K562 (cell line): ENCODE data around the gene NUPR1. TPM values are rescaled to one million over a fixed set of nuclear protein-coding genes. Genes with fewer than 3 reads are reported as not detected.

Experiments used
- ATAC-seq: fragments of 200-7000 bp; cut with Tn5 transposase; 3 replicates; pipeline ENCODE4 v1.9.1; 2020; ENCODE audit warnings: moderate library complexity
- BruUV-seq: library from RNA; stranded (reverse); fragments of 400-500 nt; replicated peaks from 2 replicates; lab custom pipeline; 2021; lab: Mats Ljungman, UMichigan
- CTCF ChIA-PET: fragments of 300-600 bp; formaldehyde crosslinking; extraction: SDS; loops from one replicate; lab custom pipeline; 2021; ENCODE audit warnings: low intra/inter-chr PET ratio; lab: Yijun Ruan, JAX
- POLR2A ChIA-PET: fragments of 300-600, 350-650 bp; sonication (Branson Sonifier 250); formaldehyde crosslinking; extraction: SDS; loops from one replicate; lab custom pipeline; 2021; ENCODE audit warnings: antibody characterized with exemption, inconsistent platforms; lab: Yijun Ruan, JAX
- DNase-seq, 4 experiments: peaks; one replicate each; pipeline versions ENCODE4 v3.0.0 to v3.0.0-alpha.2; 2011 to 2018; ENCODE audit warnings: low spot score in 3 of 4, mixed read lengths in 3 of 4; ENCODE audit errors: extremely low read depth in 1 of 4
- FAIRE-seq: peaks from 2 replicates; lab custom pipeline; 2011; peaks lifted over from hg19 to GRCh38; lab: Jason Lieb, UNC
- H2AFZ ChIP-seq: 2 replicates; pipeline ENCODE4 v1.6.0; 2011; ENCODE audit warnings: low read depth, low read length, control low read depth, inconsistent platforms
- H3K27ac ChIP-seq: fragments of 200-600 bp; 3 replicates; pipeline ENCODE4 v1.8.0; 2011; ENCODE audit warnings: low read depth, mild to moderate bottlenecking, control low read depth, inconsistent platforms, low read length, moderate library complexity, mixed read lengths; ENCODE audit errors: extremely low read depth
- H3K27me3 ChIP-seq, 2 experiments: fragments of 300-600 bp in 1 of 2; 2 replicates in 1 of 2; 3 replicates in 1 of 2; pipeline versions ENCODE4 v1.6.0 to v1.8.0; 2011; ENCODE audit warnings: inconsistent platforms in 2 of 2, low read length in 2 of 2, mild to moderate bottlenecking in 1 of 2, mixed read lengths in 1 of 2, moderate library complexity in 1 of 2; ENCODE audit not compliant: control insufficient read depth in 2 of 2, insufficient read depth in 2 of 2
- H3K36me3 ChIP-seq: fragments of 300-600 bp; 3 replicates; pipeline ENCODE4 v1.8.0; 2011; ENCODE audit warnings: mild to moderate bottlenecking, low read length, inconsistent platforms; ENCODE audit not compliant: control insufficient read depth, insufficient read depth
- H3K4me1 ChIP-seq, 2 experiments: fragments of 200-600 bp in 1 of 2; replicated peaks in 1 of 2; 2 replicates in 1 of 2; 3 replicates in 1 of 2; pipeline versions ENCODE4 v1.5.1 to v1.8.0; 2011; ENCODE audit warnings: inconsistent platforms in 2 of 2, low read length in 2 of 2, mild to moderate bottlenecking in 1 of 2, mixed read lengths in 1 of 2, moderate library complexity in 1 of 2; ENCODE audit not compliant: control insufficient read depth in 2 of 2, insufficient read depth in 2 of 2
- H3K4me2 ChIP-seq: 2 replicates; pipeline ENCODE4 v1.6.1; 2011; ENCODE audit warnings: low read length, control low read depth, inconsistent platforms, mixed read lengths; ENCODE audit not compliant: insufficient read depth
- H3K4me3 ChIP-seq: fragments of 200-600 bp; sonication (generic), shearing (Covaris generic); 2 replicates; pipeline ENCODE4 v1.5.1; 2016; ENCODE audit warnings: control low read depth, inconsistent platforms
- H3K79me2 ChIP-seq: fragments of 200-600 bp; 3 replicates; pipeline ENCODE4 v1.8.0; 2011; ENCODE audit warnings: low read length, inconsistent platforms; ENCODE audit not compliant: control insufficient read depth, insufficient read depth
- H3K9ac ChIP-seq, 2 experiments: 2 replicates each; pipeline versions ENCODE4 v1.6.0 to v1.6.1; 2011; ENCODE audit warnings: low read depth in 2 of 2, low read length in 2 of 2, control low read depth in 1 of 2, inconsistent platforms in 1 of 2, mild to moderate bottlenecking in 1 of 2, mixed read lengths in 1 of 2; ENCODE audit not compliant: insufficient read depth in 1 of 2
- H3K9me1 ChIP-seq: one replicate; pipeline ENCODE4 v1.6.0; 2011; ENCODE audit warnings: inconsistent platforms, mild to moderate bottlenecking, low read length, moderate library complexity; ENCODE audit not compliant: control insufficient read depth, insufficient read depth
- H3K9me3 ChIP-seq: replicated peaks from 2 replicates; pipeline ENCODE4 v1.5.1; 2011; ENCODE audit warnings: low read depth, low read length, inconsistent platforms; ENCODE audit not compliant: control insufficient read depth, insufficient read depth
- H4K20me1 ChIP-seq: replicated peaks from 2 replicates; pipeline ENCODE4 v1.6.1; 2011; ENCODE audit warnings: low read length, inconsistent platforms, mixed read lengths; ENCODE audit not compliant: control insufficient read depth, insufficient read depth
- ARID3A ChIP-seq: IDR thresholded peaks from 2 replicates; pipeline ENCODE4 v1.6.1; 2012; ENCODE audit warnings: low read depth, low read length, improper control_type of control experiment, borderline replicate concordance
- CAMTA2 ChIP-seq: fragments of 250-450 bp; sonication (Bioruptor Pico); conservative IDR thresholded peaks from 2 replicates; pipeline ENCODE4 v1.5.1; 2022
- CLOCK ChIP-seq: fragments of 250-450 bp; sonication (Bioruptor Pico); IDR thresholded peaks from 2 replicates; pipeline ENCODE4 v1.4.0; 2020; ENCODE audit warnings: mild to moderate bottlenecking, moderate library complexity, borderline replicate concordance
- CREB3L1 ChIP-seq: fragments of 450-650 bp; IDR thresholded peaks from 2 replicates; pipeline ENCODE4 v1.6.1; 2014; ENCODE audit warnings: low read depth, mild to moderate bottlenecking, moderate library complexity, borderline replicate concordance
- FOSL1 ChIP-seq: fragments of 200-800 bp; sonication (Bioruptor generic); conservative IDR thresholded peaks from 2 replicates; pipeline ENCODE4 v1.6.1; 2016; ENCODE audit warnings: missing genetic modification characterization, missing compliant biosample characterization
- IRF1 ChIP-seq: sonication (generic); formaldehyde crosslinking; IDR thresholded peaks from 2 replicates; pipeline ENCODE4 v1.8.0; 2022; ENCODE audit warnings: missing genetic modification reagents, mild to moderate bottlenecking, borderline replicate concordance
- MAFF ChIP-seq: IDR thresholded peaks from 2 replicates; pipeline ENCODE4 v1.6.1; 2012; ENCODE audit warnings: low read length, improper control_type of control experiment
- NKRF ChIP-seq: fragments of 450-650 bp; IDR thresholded peaks from 2 replicates; pipeline ENCODE4 v1.6.1; 2016; ENCODE audit warnings: borderline replicate concordance
- RBM17 ChIP-seq: fragments of 200-400 bp; formaldehyde crosslinking; IDR thresholded peaks from 2 replicates; pipeline ENCODE4 v1.6.1; 2017; ENCODE audit warnings: low read depth, mild to moderate bottlenecking, low read length, borderline replicate concordance
- RFX5 ChIP-seq: IDR thresholded peaks from 2 replicates; pipeline ENCODE4 v1.6.1; 2011; ENCODE audit warnings: low read depth, mild to moderate bottlenecking, improper control_type of control experiment, low read length
- ZFP30 ChIP-seq: fragments of 250-450 bp; sonication (Bioruptor Pico); IDR thresholded peaks from 2 replicates; pipeline ENCODE4 v1.8.0; 2022; ENCODE audit warnings: moderate library complexity, mild to moderate bottlenecking, inconsistent platforms, borderline replicate concordance
- WGBS: fragments of 100-300 bp; shearing (Covaris generic); methylation state at CpG from one replicate; pipeline ENCODE4 v1.1.6; 2016; ENCODE audit warnings: low coverage, mixed read lengths; ENCODE audit not compliant: insufficient coverage; ENCODE audit errors: missing lambda C conversion rate; 5-methylcytosine and 5-hydroxymethylcytosine counted together
- in situ Hi-C: fragments of 300-500 bp; cut with MboI; formaldehyde crosslinking; loops from 4 replicates; pipeline ENCODE4 v1.15.0; 2018; ENCODE audit warnings: inconsistent platforms, mixed read lengths
- intact Hi-C: fragments of 100-400 bp; cut with micrococcal nuclease; formaldehyde crosslinking; loops from 2 replicates; pipeline ENCODE4 v1.14.2; 2022
- polyA plus RNA-seq, 8 experiments: library from polyadenylated mRNA; depleted of rRNA in 4 of 8; stranded (reverse) in 5 of 8; unstranded in 3 of 8; fragments of >200 nt; fragmentation: Nextera tagmentation in 2 of 8; fragmentation: Illumina TruSeq in 1 of 8; extraction: Ambion mirVana in 2 of 8; extraction: Trizol in 1 of 8; gene quantifications; 2 replicates each; pipeline versions ENCODE4 v1.2.1 to v1.2.3, GENCODE V29; 2011 to 2014; ENCODE audit warnings: inconsistent platforms in 1 of 8, missing spikeins in 1 of 8
- total RNA-seq, 7 experiments: library from RNA; depleted of rRNA in 6 of 7; stranded (reverse); fragments of >200 nt in 6 of 7; fragmentation: Illumina TruSeq in 2 of 7; extraction: Trizol in 2 of 7; gene quantifications; 2 replicates each; pipeline versions ENCODE4 v1.2.1 to v1.2.3, GENCODE V29; 2011 to 2021; ENCODE audit warnings: low replicate concordance in 1 of 7

Gene NUPR1
- total and polyA plus RNA-seq, 9 of the 15 experiments (the other 6 are each of a cell fraction or from before 2014, with no cell fraction given): 0.07 to 1.5 (median 0.27) TPM

- H3K9me3 ChIP-seq: no peaks in the 10 kb centered on the region
- H3K27ac ChIP-seq: no peak overlapping the region
- peak overlapping the region in 1 of 2 experiments; percentile 61; a peak in 1 of 4 replicates for H3K9ac ChIP-seq
- in situ Hi-C loops: loop anchor here (25.0 kb wide), 2 partner anchors 164 to 939 kb away; partner anchors contain the start of gene EIF3C
- H2AFZ ChIP-seq: no peak overlapping the region
- H3K79me2 ChIP-seq: no peaks in the 10 kb centered on the region
- intact Hi-C loops: no loop called here
- no peak for DNase-seq
- H3K27me3 ChIP-seq: peaks cover 0 to 21% of the 10 kb centered on the region in 2 experiments; a peak in 4 of 5 replicates
- ChIA-PET CTCF (interaction anchor here (1.2 to 2.2 kb wide), 2 partner anchors 225 to 231 kb away, joined by 4 to 13 read pairs; no protein-coding TSS in a partner anchor), POLR2A (no interaction called here)
- no peak overlapping the region for H3K4me2 ChIP-seq
- no peaks in the 10 kb centered on the region for H3K9me1 ChIP-seq
- 4% methylated on average over 14 of the region's 14 CpGs for WGBS
- no peaks in the 10 kb centered on the region for H4K20me1 ChIP-seq
- no peak for FAIRE-seq
- no peaks in the 10 kb centered on the region for H3K36me3 ChIP-seq
- TF ChIP-seq ZFP30 (CRISPR knock-in tag) (no peak), RFX5 (no peak), CREB3L1 (no peak), IRF1 (CRISPR knock-in tag) (no peak), MAFF (no peak), ARID3A (no peak), RBM17 (no peak), FOSL1 (no peak), CLOCK (no peak), CAMTA2 (CRISPR knock-in tag) (no peak), NKRF (no peak)
- TF ChIP-seq, all 486 proteins: peak for 0
- ATAC-seq: no peak
- Histone ChIP-seq H3K4me1 (peaks cover 0 to 2% of the 10 kb centered on the region in 2 experiments; a peak in 1 of 5 replicates), H3K4me3 (no peak overlapping the region)
- no TSS peak for BruUV-seq
Observed at GRCh38 chr16:28548306-28548802, 9.6 kb upstream of the NUPR1 start.
